H1 (cell line): Measurements from ENCODE around the gene SLC24A3. TPM values are rescaled to one million over a fixed set of nuclear protein-coding genes. Genes with fewer than 3 reads are reported as not detected.

Experiments used
- CTCF ChIA-PET: fragments of 300-600 bp; sonication (Branson Sonifier 250); formaldehyde crosslinking; loops from one replicate; lab custom pipeline; 2021; ENCODE audit not compliant: partially characterized antibody; lab: Charles Lee
- POLR2A ChIA-PET: fragments of 300-600 bp; sonication (Branson Sonifier 250); formaldehyde crosslinking; loops from one replicate; lab custom pipeline; 2021; ENCODE audit warnings: inconsistent platforms; ENCODE audit not compliant: partially characterized antibody; lab: Charles Lee
- DNase-seq, 2 experiments: peaks; one replicate each; pipeline versions ENCODE4 v3.0.0 to v3.0.0-alpha.2; 2010 to 2022; ENCODE audit warnings: low spot score in 2 of 2, low read depth in 1 of 2, mixed read lengths in 1 of 2
- FAIRE-seq: peaks from 2 replicates; lab custom pipeline; 2011; peaks lifted over from hg19 to GRCh38; lab: Jason Lieb, UNC
- H2AFZ ChIP-seq: 2 replicates; pipeline ENCODE4 v1.8.1; 2012; ENCODE audit warnings: low read length, inconsistent platforms
- H2AK5ac ChIP-seq: 2 replicates; pipeline ENCODE4 v1.6.1; 2013; ENCODE audit warnings: low read depth, low read length
- H2BK120ac ChIP-seq: replicated peaks from 2 replicates; pipeline ENCODE3; 2013; ENCODE audit warnings: low read depth, low read length, inconsistent platforms
- H2BK12ac ChIP-seq: 2 replicates; pipeline ENCODE4 v1.6.1; 2013; ENCODE audit warnings: low read depth, low read length
- H2BK15ac ChIP-seq: 2 replicates; pipeline ENCODE4 v1.6.1; 2013; ENCODE audit warnings: low read length
- H2BK20ac ChIP-seq: 2 replicates; pipeline ENCODE4 v1.6.1; 2013; ENCODE audit warnings: low read length
- H2BK5ac ChIP-seq: 2 replicates; pipeline ENCODE4 v1.6.1; 2013; ENCODE audit warnings: low read depth, low read length
- H3K14ac ChIP-seq: 2 replicates; pipeline ENCODE4 v1.6.1; 2013; ENCODE audit warnings: inconsistent platforms; ENCODE audit not compliant: insufficient read length
- H3K18ac ChIP-seq: 2 replicates; pipeline ENCODE4 v1.6.1; 2013; ENCODE audit warnings: low read length; ENCODE audit errors: extremely low read depth
- H3K23ac ChIP-seq: 2 replicates; pipeline ENCODE4 v1.6.1; 2013; ENCODE audit warnings: inconsistent platforms; ENCODE audit not compliant: insufficient read length
- H3K23me2 ChIP-seq: 2 replicates; pipeline ENCODE4 v1.6.1; 2013; ENCODE audit warnings: low read depth, low read length
- H3K27ac ChIP-seq: 2 replicates; pipeline ENCODE4 v1.6.1; 2011; ENCODE audit warnings: low read depth, low read length, inconsistent platforms
- H3K27me3 ChIP-seq, 4 experiments: replicated peaks in 1 of 4; 1 replicate in 1 of 4; 2 replicates in 3 of 4; pipeline versions ENCODE4 v1.6.1 to v1.8.1; 2011 to 2013; ENCODE audit warnings: low read length in 3 of 4, mild to moderate bottlenecking in 3 of 4, inconsistent platforms in 2 of 4, mixed read lengths in 2 of 4, moderate library complexity in 1 of 4; ENCODE audit not compliant: control insufficient read depth in 3 of 4, insufficient read depth in 3 of 4; ENCODE audit errors: extremely low read depth in 1 of 4
- H3K36me3 ChIP-seq, 4 experiments: 2 replicates each; pipeline versions ENCODE4 v1.6.1 to v1.8.1; 2011 to 2013; ENCODE audit warnings: mild to moderate bottlenecking in 4 of 4, low read length in 3 of 4, moderate library complexity in 2 of 4, control low read depth in 1 of 4, inconsistent platforms in 1 of 4; ENCODE audit not compliant: insufficient read depth in 4 of 4, control insufficient read depth in 2 of 4
- H3K4ac ChIP-seq: replicated peaks from 2 replicates; pipeline ENCODE3; 2013; ENCODE audit warnings: low read length, low read depth, mixed read lengths, inconsistent platforms; ENCODE audit not compliant: insufficient read length
- H3K4me1 ChIP-seq, 4 experiments: replicated peaks in 1 of 4; 1 replicate in 1 of 4; 2 replicates in 3 of 4; pipeline versions ENCODE4 v1.6.1 to v1.8.1; 2011 to 2013; ENCODE audit warnings: low read length in 3 of 4, inconsistent platforms in 2 of 4, mixed read lengths in 1 of 4; ENCODE audit not compliant: insufficient read depth in 4 of 4, control insufficient read depth in 3 of 4
- H3K4me2 ChIP-seq, 2 experiments: 2 replicates each; pipeline versions ENCODE4 v1.6.1 to v1.8.1; 2011 to 2013; ENCODE audit warnings: low read depth in 2 of 2, low read length in 2 of 2, control low read depth in 1 of 2, inconsistent platforms in 1 of 2, mild to moderate bottlenecking in 1 of 2; ENCODE audit not compliant: insufficient read depth in 1 of 2
- H3K4me3 ChIP-seq, 4 experiments: fragments of 200-600, 300-600 bp in 1 of 4; sonication (generic), shearing (Covaris generic), sonication (Bioruptor Twin) in 1 of 4; 2 replicates each; pipeline versions ENCODE4 v1.5.1 to v1.8.1; 2011 to 2016; ENCODE audit warnings: low read length in 4 of 4, low read depth in 3 of 4, control low read depth in 2 of 4, inconsistent platforms in 2 of 4, mild to moderate bottlenecking in 2 of 4, mixed read lengths in 1 of 4, moderate library complexity in 1 of 4; ENCODE audit not compliant: insufficient read depth in 2 of 4; ENCODE audit errors: extremely low read depth in 1 of 4
- H3K56ac ChIP-seq: replicated peaks from 2 replicates; pipeline ENCODE3; 2013; ENCODE audit warnings: low read depth, mild to moderate bottlenecking, mixed read lengths, low read length, inconsistent platforms; ENCODE audit not compliant: insufficient read length
- H3K79me1 ChIP-seq: 2 replicates; pipeline ENCODE4 v1.6.1; 2013; ENCODE audit warnings: low read depth, low read length, control low read depth
- H3K79me2 ChIP-seq, 2 experiments: 2 replicates each; pipeline versions ENCODE4 v1.6.1 to v1.8.1; 2012 to 2013; ENCODE audit warnings: low read length in 2 of 2, mild to moderate bottlenecking in 2 of 2, inconsistent platforms in 1 of 2; ENCODE audit not compliant: insufficient read depth in 2 of 2, control insufficient read depth in 1 of 2
- H3K9ac ChIP-seq, 4 experiments: replicated peaks in 1 of 4; 1 replicate in 1 of 4; 2 replicates in 3 of 4; pipeline versions ENCODE4 v1.6.1 to v1.8.1; 2011 to 2013; ENCODE audit warnings: low read depth in 3 of 4, low read length in 3 of 4, control low read depth in 2 of 4, mild to moderate bottlenecking in 2 of 4, moderate library complexity in 2 of 4, inconsistent platforms in 1 of 4; ENCODE audit errors: extremely low read depth in 1 of 4
- H3K9me3 ChIP-seq, 2 experiments: 2 replicates each; pipeline versions ENCODE4 v1.6.1 to v1.8.1; 2012 to 2013; ENCODE audit warnings: mild to moderate bottlenecking in 2 of 2, moderate library complexity in 2 of 2, control low read depth in 1 of 2, inconsistent platforms in 1 of 2, low read depth in 1 of 2, low read length in 1 of 2, mixed read lengths in 1 of 2; ENCODE audit not compliant: insufficient read depth in 2 of 2
- H4K20me1 ChIP-seq, 2 experiments: replicated peaks in 1 of 2; 2 replicates each; pipeline versions ENCODE3 to v1.8.1; 2011 to 2013; ENCODE audit warnings: inconsistent platforms in 2 of 2, low read length in 2 of 2, mild to moderate bottlenecking in 1 of 2; ENCODE audit not compliant: insufficient read depth in 2 of 2, control insufficient read depth in 1 of 2
- H4K5ac ChIP-seq: 2 replicates; pipeline ENCODE4 v1.6.1; 2013; ENCODE audit warnings: low read length, low read depth, mixed read lengths, inconsistent platforms; ENCODE audit not compliant: insufficient read length
- H4K8ac ChIP-seq: 2 replicates; pipeline ENCODE4 v1.8.0; 2013; ENCODE audit warnings: mild to moderate bottlenecking, moderate library complexity, low read length, inconsistent platforms; ENCODE audit not compliant: insufficient read depth; ENCODE audit errors: extremely low read depth
- H4K91ac ChIP-seq: replicated peaks from 2 replicates; pipeline ENCODE3; 2013; ENCODE audit warnings: low read length, mixed read lengths, inconsistent platforms; ENCODE audit not compliant: insufficient read length
- CBX5 ChIP-seq: fragments of 300-800, 300-1000 bp; sonication (generic); IDR thresholded peaks from 2 replicates; pipeline ENCODE4 v1.7.1; 2016; ENCODE audit warnings: antibody characterized with exemption, low read length, low read depth
- CTBP2 ChIP-seq: IDR thresholded peaks from 2 replicates; pipeline ENCODE4 v1.7.0; 2011; ENCODE audit warnings: borderline replicate concordance, mild to moderate bottlenecking, moderate library complexity, mixed read lengths, low read length; ENCODE audit not compliant: insufficient read depth, insufficient read length
- EGR1 ChIP-seq: IDR thresholded peaks from 2 replicates; pipeline ENCODE4 v1.6.1; 2011; ENCODE audit warnings: low read depth, low read length, borderline replicate concordance
- FOSL1 ChIP-seq: IDR thresholded peaks from 2 replicates; pipeline ENCODE4 v1.6.1; 2011; ENCODE audit warnings: mild to moderate bottlenecking, low read depth, low read length, moderate library complexity; ENCODE audit not compliant: insufficient read depth
- HDAC2 ChIP-seq, 2 experiments: fragments of 300-600 bp in 1 of 2; sonication (generic) in 1 of 2; IDR thresholded peaks; 2 replicates each; pipeline ENCODE4 v1.6.1; 2011 to 2012; ENCODE audit warnings: low read depth in 2 of 2, low read length in 2 of 2, mild to moderate bottlenecking in 2 of 2, moderate library complexity in 2 of 2, borderline replicate concordance in 1 of 2, inconsistent platforms in 1 of 2
- HDAC6 ChIP-seq: IDR thresholded peaks from one replicate; pipeline ENCODE4 v1.7.1; 2012; ENCODE audit warnings: low read depth, mild to moderate bottlenecking, inconsistent platforms, low read length, moderate library complexity
- MAFK ChIP-seq: IDR thresholded peaks from 2 replicates; pipeline ENCODE4 v1.6.1; 2012; ENCODE audit warnings: low read depth, mild to moderate bottlenecking, improper control_type of control experiment, low read length
- RBBP5 ChIP-seq: IDR thresholded peaks from 2 replicates; pipeline ENCODE4 v1.7.1; 2012; ENCODE audit warnings: low read depth, mild to moderate bottlenecking, inconsistent platforms, low read length, moderate library complexity, borderline replicate concordance
- TEAD4 ChIP-seq: IDR thresholded peaks from 2 replicates; pipeline ENCODE4 v1.6.1; 2012; ENCODE audit warnings: low read depth, low read length, inconsistent platforms, mixed read lengths
- WGBS, 2 experiments: shearing (Covaris generic) in 1 of 2; methylation state at CpG; one replicate each; pipeline versions ENCODE4 v1.1.6 to v1.1.7; 2013 to 2015; ENCODE audit warnings: low lambda C conversion rate in 2 of 2, mixed read lengths in 2 of 2, inconsistent platforms in 1 of 2, low coverage in 1 of 2, missing lambda C conversion rate in 1 of 2; ENCODE audit not compliant: insufficient replicate concordance in 2 of 2, insufficient coverage in 1 of 2, insufficient read length in 1 of 2; ENCODE audit errors: extremely low coverage in 1 of 2, missing lambda C conversion rate in 1 of 2; 5-methylcytosine and 5-hydroxymethylcytosine counted together
- polyA plus RNA-seq, 7 experiments: library from polyadenylated mRNA; depleted of rRNA in 3 of 7; stranded (reverse) in 5 of 7; unstranded in 2 of 7; fragments of >200 nt in 5 of 7; fragments of 200-250 nt in 2 of 7; gene quantifications; 1 replicate in 5 of 7; 2 replicates in 1 of 7; 4 replicates in 1 of 7; pipeline versions ENCODE4 v1.2.1 to v1.2.3, GENCODE V29; 2011 to 2013; ENCODE audit warnings: missing spikeins in 2 of 7, mixed read lengths in 2 of 7
- total RNA-seq: library from RNA; stranded (reverse); fragmentation: NEBNext Ultra II Directional; extraction: Animal tissue kit (Norgen Biotek cat#: 25700); gene quantifications from 2 replicates; pipeline ENCODE4 v1.2.1, GENCODE V29; 2021
- TF ChIP-seq, protein P1 (sequence below): IDR thresholded peaks from 2 replicates; pipeline ENCODE4 v1.6.1; 2012; ENCODE audit warnings: inconsistent platforms

The SLC24A3 gene
- total and polyA plus RNA-seq, 2 of the 8 experiments (the other 6 are each of a cell fraction or from before 2014, with no cell fraction given), result 4.5 to 6.3 TPM

DNA sequence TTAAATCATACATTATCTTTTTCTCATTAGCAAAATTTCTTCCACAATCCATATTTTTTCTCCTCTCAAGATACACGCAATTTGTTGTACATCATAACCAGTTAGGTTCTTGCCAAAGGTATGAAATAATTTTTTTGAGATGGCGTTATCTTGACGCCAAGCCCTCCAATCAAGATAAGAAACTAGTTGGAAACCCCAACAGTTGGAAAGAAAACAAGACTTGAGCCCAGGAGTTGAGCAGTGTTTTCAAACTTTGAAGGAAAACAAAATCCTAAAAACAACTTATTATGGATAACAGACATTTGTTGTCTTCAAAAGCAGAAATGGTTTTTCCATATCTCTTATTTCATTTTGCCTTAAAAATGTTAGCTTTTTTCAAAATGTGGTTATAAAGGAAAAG, 184.8 kb downstream of the SLC24A3 start:
- H3K27ac ChIP-seq, result no peak overlapping the region
- no peak overlapping the region for H3K4me3 ChIP-seq
- H2BK20ac ChIP-seq, result no peak overlapping the region
- CTCF ChIA-PET, result no interaction called here
- no peak overlapping the region for H2AFZ ChIP-seq
- no peaks in the 10 kb centered on the region for H3K27me3 ChIP-seq
- H3K56ac ChIP-seq, result no peak overlapping the region
- no peaks in the 10 kb centered on the region for H3K79me2 ChIP-seq
- no peaks in the 10 kb centered on the region for H3K23me2 ChIP-seq
- H3K9me3 ChIP-seq, result no peaks in the 10 kb centered on the region
- H3K36me3 ChIP-seq, result no peaks in the 10 kb centered on the region
- POLR2A ChIA-PET, result no interaction called here
- no peak overlapping the region for H2BK15ac ChIP-seq
- no peak overlapping the region for H3K4ac ChIP-seq
- H3K18ac ChIP-seq, result no peak overlapping the region
- DNase-seq (no peak), FAIRE-seq (no peak)
- no peak overlapping the region for H3K4me2 ChIP-seq
- no peak overlapping the region for H4K5ac ChIP-seq
- H4K8ac ChIP-seq, result no peak overlapping the region
- no peak overlapping the region for H3K9ac ChIP-seq
- no peak overlapping the region for H4K91ac ChIP-seq
- H2BK120ac ChIP-seq, result no peak overlapping the region
- no peaks in the 10 kb centered on the region for H4K20me1 ChIP-seq
- no peak overlapping the region for H3K23ac ChIP-seq
- no peak overlapping the region for H2BK12ac ChIP-seq
- H3K14ac ChIP-seq, result no peak overlapping the region
- no peak overlapping the region for H2BK5ac ChIP-seq
- no peaks in the 10 kb centered on the region for H3K4me1 ChIP-seq
- 93 to 100% methylated on average over 1 to 3 of the region's 3 CpGs for WGBS, 2 experiments
- H2AK5ac ChIP-seq, result no peak overlapping the region
- no peaks in the 10 kb centered on the region for H3K79me1 ChIP-seq
- TF ChIP-seq HDAC2 (IDR thresholded peaks at IDR 0.05; ENCODE audit: borderline replicate concordance in 1 of 2, low read depth in 2 of 2, low read length in 2 of 2), result no peak
- TF ChIP-seq CTBP2, result no peak
- TF ChIP-seq TEAD4, result no peak
- no peak for TF ChIP-seq CBX5
- TF ChIP-seq HDAC6, result no peak
- no peak for TF ChIP-seq FOSL1
- TF ChIP-seq EGR1, result no peak
- TF ChIP-seq RBBP5, result no peak
- TF ChIP-seq, protein P1, sequence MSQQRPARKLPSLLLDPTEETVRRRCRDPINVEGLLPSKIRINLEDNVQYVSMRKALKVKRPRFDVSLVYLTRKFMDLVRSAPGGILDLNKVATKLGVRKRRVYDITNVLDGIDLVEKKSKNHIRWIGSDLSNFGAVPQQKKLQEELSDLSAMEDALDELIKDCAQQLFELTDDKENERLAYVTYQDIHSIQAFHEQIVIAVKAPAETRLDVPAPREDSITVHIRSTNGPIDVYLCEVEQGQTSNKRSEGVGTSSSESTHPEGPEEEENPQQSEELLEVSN, result no peak
- no peak for TF ChIP-seq MAFK
